NB4 (cell line): ENCODE measurements around the gene SH3YL1.

Experiments
- POLR2A ChIP-seq: IDR thresholded peaks from 2 replicates; pipeline ENCODE4 v1.6.1; 2011; ENCODE audit warnings: mild to moderate bottlenecking; ENCODE audit not compliant: insufficient read length; ENCODE audit errors: extremely low read depth
- TF ChIP-seq, protein P1 (sequence below): IDR thresholded peaks from one replicate; pipeline ENCODE4 v1.5.1; 2012; ENCODE audit warnings: low read depth, low read length

- TF ChIP-seq, protein P1, sequence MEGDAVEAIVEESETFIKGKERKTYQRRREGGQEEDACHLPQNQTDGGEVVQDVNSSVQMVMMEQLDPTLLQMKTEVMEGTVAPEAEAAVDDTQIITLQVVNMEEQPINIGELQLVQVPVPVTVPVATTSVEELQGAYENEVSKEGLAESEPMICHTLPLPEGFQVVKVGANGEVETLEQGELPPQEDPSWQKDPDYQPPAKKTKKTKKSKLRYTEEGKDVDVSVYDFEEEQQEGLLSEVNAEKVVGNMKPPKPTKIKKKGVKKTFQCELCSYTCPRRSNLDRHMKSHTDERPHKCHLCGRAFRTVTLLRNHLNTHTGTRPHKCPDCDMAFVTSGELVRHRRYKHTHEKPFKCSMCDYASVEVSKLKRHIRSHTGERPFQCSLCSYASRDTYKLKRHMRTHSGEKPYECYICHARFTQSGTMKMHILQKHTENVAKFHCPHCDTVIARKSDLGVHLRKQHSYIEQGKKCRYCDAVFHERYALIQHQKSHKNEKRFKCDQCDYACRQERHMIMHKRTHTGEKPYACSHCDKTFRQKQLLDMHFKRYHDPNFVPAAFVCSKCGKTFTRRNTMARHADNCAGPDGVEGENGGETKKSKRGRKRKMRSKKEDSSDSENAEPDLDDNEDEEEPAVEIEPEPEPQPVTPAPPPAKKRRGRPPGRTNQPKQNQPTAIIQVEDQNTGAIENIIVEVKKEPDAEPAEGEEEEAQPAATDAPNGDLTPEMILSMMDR = no peak
- TF ChIP-seq POLR2A = no peak
These were observed 23.6 kb upstream of the SH3YL1 start for GRCh38 chr2:287471-287885.
